GM21737 (cell line): ENCODE measurements around the gene RANBP3L.
"Not testable (repeated sequence)": the region's sequence is repeated elsewhere in the genome, so short reads cannot be mapped to it uniquely, and the experiment has no call there.

Experiments used
- ATAC-seq: cut with Tn5 transposase; IDR thresholded peaks from one replicate; pipeline ENCODE4 v1.9.1; 2021; ENCODE audit warnings: mild to moderate bottlenecking, moderate library complexity; ENCODE audit not compliant: unreplicated experiment

The RANBP3L gene

GRCh38 chr5:36301858-36302603 lies at the start of gene RANBP3L:
Gene RANBP3L, minus strand, starts transcription at chr5:36301902. Its CDS starts 486 bp downstream, at chr5:36301416.
- no peak for ATAC-seq

- no peak for ATAC-seq
Measured at GRCh38 chr5:36346896-36347690, 45.4 kb upstream of the RANBP3L start.

GRCh38 chr5:36344899-36345298 lies 43.2 kb upstream of the RANBP3L start:
- ATAC-seq: no peak

- ATAC-seq: not testable (repeated sequence)
Measured at GRCh38 chr5:36341720-36342119, 40.0 kb upstream of the RANBP3L start.

GRCh38 chr5:36337597-36337996 lies 35.9 kb upstream of the RANBP3L start:
- ATAC-seq: no peak

GRCh38 chr5:36334315-36334714 lies 32.6 kb upstream of the RANBP3L start:
- ATAC-seq: no peak

GRCh38 chr5:36332720-36333119 lies 31.0 kb upstream of the RANBP3L start:
- ATAC-seq: not testable (repeated sequence)

GRCh38 chr5:36325196-36325595 lies 23.5 kb upstream of the RANBP3L start:
- no peak for ATAC-seq

- no peak for ATAC-seq
Measured at GRCh38 chr5:36323926-36324781, 22.5 kb upstream of the RANBP3L start.

GRCh38 chr5:36312953-36313672 lies 11.4 kb upstream of the RANBP3L start:
- ATAC-seq: no peak

- ATAC-seq: no peak
Measured at GRCh38 chr5:36311956-36312355, 10.3 kb upstream of the RANBP3L start.

GRCh38 chr5:36310138-36310537 lies 8.4 kb upstream of the RANBP3L start:
- ATAC-seq: no peak

- ATAC-seq: no peak
Measured at GRCh38 chr5:36305571-36306326, 4.0 kb upstream of the RANBP3L start.

GRCh38 chr5:36304095-36304805 lies 2.5 kb upstream of the RANBP3L start:
- ATAC-seq: no peak

GRCh38 chr5:36300927-36301540 lies 668 bp downstream of the RANBP3L start:
- no peak for ATAC-seq

GRCh38 chr5:36300191-36300926 lies 1.3 kb downstream of the RANBP3L start:
- ATAC-seq: no peak

GRCh38 chr5:36298552-36298951 lies 3.1 kb downstream of the RANBP3L start:
- no peak for ATAC-seq

- ATAC-seq: no peak
Measured at GRCh38 chr5:36297653-36298052, 4.0 kb downstream of the RANBP3L start.
